K562 (cell line): ENCODE data around the gene SLC29A3. TPM values are rescaled to one million over a fixed set of nuclear protein-coding genes. Genes with fewer than 3 reads are reported as not detected.

Experiments
- ATAC-seq: fragments of 200-7000 bp; cut with Tn5 transposase; 3 replicates; pipeline ENCODE4 v1.9.1; 2020; ENCODE audit warnings: moderate library complexity
- BruUV-seq: library from RNA; stranded (reverse); fragments of 400-500 nt; replicated peaks from 2 replicates; lab custom pipeline; 2021; lab: Mats Ljungman, UMichigan
- CTCF ChIA-PET: fragments of 300-600 bp; formaldehyde crosslinking; extraction: SDS; loops from one replicate; lab custom pipeline; 2021; ENCODE audit warnings: low intra/inter-chr PET ratio; lab: Yijun Ruan, JAX
- POLR2A ChIA-PET: fragments of 300-600, 350-650 bp; sonication (Branson Sonifier 250); formaldehyde crosslinking; extraction: SDS; loops from one replicate; lab custom pipeline; 2021; ENCODE audit warnings: antibody characterized with exemption, inconsistent platforms; lab: Yijun Ruan, JAX
- DNase-seq, 4 experiments: peaks; one replicate each; pipeline versions ENCODE4 v3.0.0 to v3.0.0-alpha.2; 2011 to 2018; ENCODE audit warnings: low spot score in 3 of 4, mixed read lengths in 3 of 4; ENCODE audit errors: extremely low read depth in 1 of 4
- FAIRE-seq: peaks from 2 replicates; lab custom pipeline; 2011; peaks lifted over from hg19 to GRCh38; lab: Jason Lieb, UNC
- H2AFZ ChIP-seq: 2 replicates; pipeline ENCODE4 v1.6.0; 2011; ENCODE audit warnings: low read depth, low read length, control low read depth, inconsistent platforms
- H3K27ac ChIP-seq: fragments of 200-600 bp; 3 replicates; pipeline ENCODE4 v1.8.0; 2011; ENCODE audit warnings: low read depth, mild to moderate bottlenecking, control low read depth, inconsistent platforms, low read length, moderate library complexity, mixed read lengths; ENCODE audit errors: extremely low read depth
- H3K27me3 ChIP-seq, 2 experiments: fragments of 300-600 bp in 1 of 2; 2 replicates in 1 of 2; 3 replicates in 1 of 2; pipeline versions ENCODE4 v1.6.0 to v1.8.0; 2011; ENCODE audit warnings: inconsistent platforms in 2 of 2, low read length in 2 of 2, mild to moderate bottlenecking in 1 of 2, mixed read lengths in 1 of 2, moderate library complexity in 1 of 2; ENCODE audit not compliant: control insufficient read depth in 2 of 2, insufficient read depth in 2 of 2
- H3K36me3 ChIP-seq: fragments of 300-600 bp; 3 replicates; pipeline ENCODE4 v1.8.0; 2011; ENCODE audit warnings: mild to moderate bottlenecking, low read length, inconsistent platforms; ENCODE audit not compliant: control insufficient read depth, insufficient read depth
- H3K4me1 ChIP-seq, 2 experiments: fragments of 200-600 bp in 1 of 2; replicated peaks in 1 of 2; 2 replicates in 1 of 2; 3 replicates in 1 of 2; pipeline versions ENCODE4 v1.5.1 to v1.8.0; 2011; ENCODE audit warnings: inconsistent platforms in 2 of 2, low read length in 2 of 2, mild to moderate bottlenecking in 1 of 2, mixed read lengths in 1 of 2, moderate library complexity in 1 of 2; ENCODE audit not compliant: control insufficient read depth in 2 of 2, insufficient read depth in 2 of 2
- H3K4me2 ChIP-seq: 2 replicates; pipeline ENCODE4 v1.6.1; 2011; ENCODE audit warnings: low read length, control low read depth, inconsistent platforms, mixed read lengths; ENCODE audit not compliant: insufficient read depth
- H3K4me3 ChIP-seq: fragments of 200-600 bp; sonication (generic), shearing (Covaris generic); 2 replicates; pipeline ENCODE4 v1.5.1; 2016; ENCODE audit warnings: control low read depth, inconsistent platforms
- H3K79me2 ChIP-seq: fragments of 200-600 bp; 3 replicates; pipeline ENCODE4 v1.8.0; 2011; ENCODE audit warnings: low read length, inconsistent platforms; ENCODE audit not compliant: control insufficient read depth, insufficient read depth
- H3K9ac ChIP-seq, 2 experiments: 2 replicates each; pipeline versions ENCODE4 v1.6.0 to v1.6.1; 2011; ENCODE audit warnings: low read depth in 2 of 2, low read length in 2 of 2, control low read depth in 1 of 2, inconsistent platforms in 1 of 2, mild to moderate bottlenecking in 1 of 2, mixed read lengths in 1 of 2; ENCODE audit not compliant: insufficient read depth in 1 of 2
- H3K9me1 ChIP-seq: one replicate; pipeline ENCODE4 v1.6.0; 2011; ENCODE audit warnings: inconsistent platforms, mild to moderate bottlenecking, low read length, moderate library complexity; ENCODE audit not compliant: control insufficient read depth, insufficient read depth
- H3K9me3 ChIP-seq: replicated peaks from 2 replicates; pipeline ENCODE4 v1.5.1; 2011; ENCODE audit warnings: low read depth, low read length, inconsistent platforms; ENCODE audit not compliant: control insufficient read depth, insufficient read depth
- H4K20me1 ChIP-seq: replicated peaks from 2 replicates; pipeline ENCODE4 v1.6.1; 2011; ENCODE audit warnings: low read length, inconsistent platforms, mixed read lengths; ENCODE audit not compliant: control insufficient read depth, insufficient read depth
- DACH1 ChIP-seq: fragments of 450-650 bp; IDR thresholded peaks from 2 replicates; pipeline ENCODE4 v1.6.1; 2018; ENCODE audit not compliant: partially characterized antibody
- DIDO1 ChIP-seq: fragments of 450-650 bp; IDR thresholded peaks from 2 replicates; pipeline ENCODE4 v1.6.1; 2016; ENCODE audit warnings: low read depth, missing biosample characterization, missing genetic modification characterization
- FOXJ2 ChIP-seq: fragments of 200-800 bp; sonication (Bioruptor generic); IDR thresholded peaks from 2 replicates; pipeline ENCODE4 v1.6.1; 2016; ENCODE audit warnings: missing genetic modification characterization, missing compliant biosample characterization
- GABPB2 ChIP-seq: fragments of 250-450 bp; sonication (Bioruptor Pico); conservative IDR thresholded peaks from 2 replicates; pipeline ENCODE4 v1.5.1; 2021; ENCODE audit warnings: mild to moderate bottlenecking
- MLX ChIP-seq, 2 experiments: fragments of 450-650 bp in 1 of 2; sonication (generic) in 1 of 2; formaldehyde crosslinking; conservative IDR thresholded peaks; 2 replicates each; pipeline versions ENCODE4 v1.4.0 to v1.8.1; 2020 to 2022; ENCODE audit warnings: mild to moderate bottlenecking in 1 of 2, missing genetic modification reagents in 1 of 2
- MXD1 ChIP-seq: fragments of 250-450 bp; sonication (Bioruptor Pico); IDR thresholded peaks from 2 replicates; pipeline ENCODE4 v1.8.0; 2021; ENCODE audit warnings: borderline replicate concordance, mild to moderate bottlenecking, moderate library complexity; ENCODE audit not compliant: poor library complexity, severe bottlenecking
- RCOR1 ChIP-seq, 2 experiments: IDR thresholded peaks; 2 replicates each; pipeline ENCODE4 v1.6.1; 2012; ENCODE audit warnings: low read depth in 2 of 2, low read length in 2 of 2, borderline replicate concordance in 1 of 2, improper control_type of control experiment in 1 of 2
- RERE ChIP-seq: sonication (generic); formaldehyde crosslinking; IDR thresholded peaks from 2 replicates; pipeline ENCODE4 v1.8.0; 2023; ENCODE audit warnings: missing genetic modification reagents, mild to moderate bottlenecking, borderline replicate concordance
- SPI1 ChIP-seq: IDR thresholded peaks from 2 replicates; pipeline ENCODE4 v1.6.1; 2011; ENCODE audit warnings: low read depth, low read length, control low read depth, borderline replicate concordance
- SRSF3 ChIP-seq: fragments of 200-400 bp; formaldehyde crosslinking; IDR thresholded peaks from 2 replicates; pipeline ENCODE4 v1.6.1; 2016; ENCODE audit warnings: mild to moderate bottlenecking, low read length, moderate library complexity; ENCODE audit not compliant: insufficient read depth
- TRIM24 ChIP-seq, 2 experiments: fragments of 450-650 bp; IDR thresholded peaks; 2 replicates each; pipeline ENCODE4 v1.6.1; 2016
- U2AF1 ChIP-seq: fragments of 200-400 bp; formaldehyde crosslinking; optimal IDR thresholded peaks from 2 replicates; pipeline ENCODE3; 2017; ENCODE audit warnings: mild to moderate bottlenecking, low read depth, low read length, moderate library complexity
- YBX1 ChIP-seq: fragments of 450-650 bp; IDR thresholded peaks from 2 replicates; pipeline ENCODE4 v1.7.1; 2016; ENCODE audit warnings: mild to moderate bottlenecking
- ZNF174 ChIP-seq: fragments of 250-450 bp; sonication (Bioruptor Pico); IDR thresholded peaks from 2 replicates; pipeline ENCODE4 v1.4.0; 2020; ENCODE audit warnings: mild to moderate bottlenecking
- ZNF41 ChIP-seq: fragments of 250-450 bp; sonication (Bioruptor Pico); conservative IDR thresholded peaks from 2 replicates; pipeline ENCODE4 v1.4.0; 2020; ENCODE audit warnings: mild to moderate bottlenecking
- ZNF444 ChIP-seq: fragments of 250-450 bp; sonication (Bioruptor Pico); IDR thresholded peaks from 2 replicates; pipeline ENCODE4 v1.4.0; 2020; ENCODE audit warnings: mild to moderate bottlenecking, moderate library complexity
- WGBS: fragments of 100-300 bp; shearing (Covaris generic); methylation state at CpG from one replicate; pipeline ENCODE4 v1.1.6; 2016; ENCODE audit warnings: low coverage, mixed read lengths; ENCODE audit not compliant: insufficient coverage; ENCODE audit errors: missing lambda C conversion rate; 5-methylcytosine and 5-hydroxymethylcytosine counted together
- in situ Hi-C: fragments of 300-500 bp; cut with MboI; formaldehyde crosslinking; loops from 4 replicates; pipeline ENCODE4 v1.15.0; 2018; ENCODE audit warnings: inconsistent platforms, mixed read lengths
- intact Hi-C: fragments of 100-400 bp; cut with micrococcal nuclease; formaldehyde crosslinking; loops from 2 replicates; pipeline ENCODE4 v1.14.2; 2022
- polyA plus RNA-seq, 8 experiments: library from polyadenylated mRNA; depleted of rRNA in 4 of 8; stranded (reverse) in 5 of 8; unstranded in 3 of 8; fragments of >200 nt; fragmentation: Nextera tagmentation in 2 of 8; fragmentation: Illumina TruSeq in 1 of 8; extraction: Ambion mirVana in 2 of 8; extraction: Trizol in 1 of 8; gene quantifications; 2 replicates each; pipeline versions ENCODE4 v1.2.1 to v1.2.3, GENCODE V29; 2011 to 2014; ENCODE audit warnings: inconsistent platforms in 1 of 8, missing spikeins in 1 of 8
- total RNA-seq, 7 experiments: library from RNA; depleted of rRNA in 6 of 7; stranded (reverse); fragments of >200 nt in 6 of 7; fragmentation: Illumina TruSeq in 2 of 7; extraction: Trizol in 2 of 7; gene quantifications; 2 replicates each; pipeline versions ENCODE4 v1.2.1 to v1.2.3, GENCODE V29; 2011 to 2021; ENCODE audit warnings: low replicate concordance in 1 of 7

The SLC29A3 gene
- total and polyA plus RNA-seq, 9 of the 15 experiments (the other 6 are each of a cell fraction or from before 2014, with no cell fraction given): 2.1 to 10.7 (median 4.6) TPM

GRCh38 chr10:71391701-71392100 is 72.6 kb downstream of the SLC29A3 start:
- Histone ChIP-seq H3K9me1 (no peaks in the 10 kb centered on the region), H3K36me3 (no peaks in the 10 kb centered on the region), H3K4me3 (no peak overlapping the region), H3K79me2 (no peaks in the 10 kb centered on the region), H3K27me3 (peaks cover 55 to 77% of the 10 kb centered on the region in 2 experiments), H3K4me1 (peaks cover 0 to 10% of the 10 kb centered on the region in 2 experiments; a peak in 2 of 5 replicates), H3K9ac (no peak overlapping the region), H3K27ac (no peak overlapping the region), H4K20me1 (peaks cover 12% of the 10 kb centered on the region), H3K9me3 (no peaks in the 10 kb centered on the region), H2AFZ (no peak overlapping the region), H3K4me2 (no peak overlapping the region)
- WGBS: 0% methylated on average over 5 of the region's 5 CpGs
- ChIA-PET POLR2A (no interaction called here), CTCF (no interaction called here)
- intact Hi-C loops (no loop called here), in situ Hi-C loops (no loop called here)
- DNase-seq (no peak), FAIRE-seq (no peak), ATAC-seq (no peak)
- no TSS peak for BruUV-seq
- TF ChIP-seq RCOR1 (IDR thresholded peaks at IDR 0.05; ENCODE audit: borderline replicate concordance in 1 of 2, low read depth in 2 of 2, low read length in 2 of 2) (no peak), DACH1 (no peak), DIDO1 (no peak), U2AF1 (no peak), MLX (CRISPR knock-in tag; conservative IDR thresholded peaks at IDR 0.05) (no peak), FOXJ2 (tag) (no peak), GABPB2 (CRISPR knock-in tag) (no peak), MXD1 (CRISPR knock-in tag) (no peak), ZNF444 (CRISPR knock-in tag) (no peak), ZNF174 (CRISPR knock-in tag) (no peak), SRSF3 (no peak), RERE (CRISPR knock-in tag) (no peak), TRIM24 (IDR thresholded peaks at IDR 0.05) (no peak), ZNF41 (CRISPR knock-in tag) (no peak), YBX1 (no peak), SPI1 (no peak)
